C4-2B (cell line): ENCODE results near the gene MARCHF2.

ENCODE experiments used
- H3K27ac ChIP-seq: fragments of 450-650 bp; 2 replicates; pipeline ENCODE4 v1.5.1; 2017
- ZFX ChIP-seq: fragments of 450-650 bp; IDR thresholded peaks from 2 replicates; pipeline ENCODE4 v1.6.1; 2017
- TF ChIP-seq, protein P1 (sequence below): fragments of 450-650 bp; conservative IDR thresholded peaks from 2 replicates; pipeline ENCODE4 v1.5.1; 2017; ENCODE audit warnings: mild to moderate bottlenecking

MARCHF2 gene

DNA sequence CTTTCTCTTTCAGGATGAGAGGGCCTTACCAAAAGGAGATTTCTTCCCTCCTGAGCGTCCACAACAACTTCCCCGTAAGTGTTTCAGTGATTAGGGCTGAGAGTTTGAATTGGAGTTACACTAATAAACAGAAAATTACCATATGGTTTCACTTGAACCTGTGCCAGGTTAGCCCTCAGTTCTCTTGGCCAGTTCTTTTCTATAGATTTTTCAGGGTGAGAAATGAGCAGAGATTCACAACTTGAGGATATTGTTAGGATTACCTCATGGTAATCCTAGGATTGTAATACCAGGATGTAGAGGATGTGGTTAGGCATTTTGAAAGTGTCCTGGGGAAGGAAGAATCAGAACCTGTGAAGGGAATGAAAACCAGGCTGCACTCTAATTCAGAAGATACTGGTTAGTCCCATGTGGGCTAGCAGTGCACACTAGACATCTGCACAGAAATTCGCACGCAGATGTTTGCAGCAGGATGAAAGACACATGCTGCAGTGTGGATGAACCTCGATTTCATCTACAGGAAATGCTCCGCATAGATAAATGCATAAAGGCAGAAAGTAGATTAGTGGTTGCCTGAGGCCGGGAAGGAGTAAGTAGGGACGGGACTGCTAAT lies 55.8 kb downstream of the MARCHF2 start:
- no peak overlapping the region for H3K27ac ChIP-seq
- TF ChIP-seq, protein P1, sequence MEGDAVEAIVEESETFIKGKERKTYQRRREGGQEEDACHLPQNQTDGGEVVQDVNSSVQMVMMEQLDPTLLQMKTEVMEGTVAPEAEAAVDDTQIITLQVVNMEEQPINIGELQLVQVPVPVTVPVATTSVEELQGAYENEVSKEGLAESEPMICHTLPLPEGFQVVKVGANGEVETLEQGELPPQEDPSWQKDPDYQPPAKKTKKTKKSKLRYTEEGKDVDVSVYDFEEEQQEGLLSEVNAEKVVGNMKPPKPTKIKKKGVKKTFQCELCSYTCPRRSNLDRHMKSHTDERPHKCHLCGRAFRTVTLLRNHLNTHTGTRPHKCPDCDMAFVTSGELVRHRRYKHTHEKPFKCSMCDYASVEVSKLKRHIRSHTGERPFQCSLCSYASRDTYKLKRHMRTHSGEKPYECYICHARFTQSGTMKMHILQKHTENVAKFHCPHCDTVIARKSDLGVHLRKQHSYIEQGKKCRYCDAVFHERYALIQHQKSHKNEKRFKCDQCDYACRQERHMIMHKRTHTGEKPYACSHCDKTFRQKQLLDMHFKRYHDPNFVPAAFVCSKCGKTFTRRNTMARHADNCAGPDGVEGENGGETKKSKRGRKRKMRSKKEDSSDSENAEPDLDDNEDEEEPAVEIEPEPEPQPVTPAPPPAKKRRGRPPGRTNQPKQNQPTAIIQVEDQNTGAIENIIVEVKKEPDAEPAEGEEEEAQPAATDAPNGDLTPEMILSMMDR, result no peak
- TF ChIP-seq ZFX, result no peak

DNA sequence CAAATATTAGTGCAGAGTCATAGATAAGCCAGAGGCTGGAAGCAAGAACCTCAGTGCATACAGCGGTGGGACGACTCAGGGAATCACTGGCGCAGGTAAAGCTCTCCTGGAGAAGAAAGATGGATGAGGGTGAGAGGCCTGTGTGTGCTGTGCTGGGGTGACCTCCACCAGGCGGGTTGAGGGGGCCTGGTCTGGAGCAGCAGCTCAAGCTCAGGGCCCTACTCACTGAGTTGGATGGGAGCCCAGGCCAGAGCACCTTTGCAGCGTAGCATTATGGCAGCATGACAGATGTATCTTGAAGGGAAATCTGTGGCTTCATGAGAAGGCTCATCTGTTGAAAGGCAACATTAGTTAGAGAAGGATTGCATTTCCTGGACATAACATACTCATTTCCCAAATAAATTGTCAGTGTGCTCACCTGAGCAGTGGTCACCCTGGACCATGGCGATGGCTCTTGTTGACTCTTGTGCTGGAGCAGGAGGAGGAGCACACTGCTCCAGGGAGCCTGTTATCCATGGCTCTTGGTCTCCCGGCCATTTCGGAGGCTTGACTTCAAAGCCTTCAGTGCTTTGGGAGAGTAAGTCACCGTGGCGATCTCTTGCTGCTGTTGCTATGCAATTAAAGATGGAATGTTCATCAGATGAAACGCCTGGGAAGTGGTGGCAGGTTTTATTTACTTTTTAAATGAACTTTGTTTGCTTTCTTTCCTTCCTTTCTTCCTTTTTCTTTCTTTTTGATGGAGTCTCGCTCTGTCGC lies 56.7 kb downstream of the MARCHF2 start:
- no peak for TF ChIP-seq ZFX
- TF ChIP-seq, protein P1, result no peak
- no peak overlapping the region for H3K27ac ChIP-seq

DNA sequence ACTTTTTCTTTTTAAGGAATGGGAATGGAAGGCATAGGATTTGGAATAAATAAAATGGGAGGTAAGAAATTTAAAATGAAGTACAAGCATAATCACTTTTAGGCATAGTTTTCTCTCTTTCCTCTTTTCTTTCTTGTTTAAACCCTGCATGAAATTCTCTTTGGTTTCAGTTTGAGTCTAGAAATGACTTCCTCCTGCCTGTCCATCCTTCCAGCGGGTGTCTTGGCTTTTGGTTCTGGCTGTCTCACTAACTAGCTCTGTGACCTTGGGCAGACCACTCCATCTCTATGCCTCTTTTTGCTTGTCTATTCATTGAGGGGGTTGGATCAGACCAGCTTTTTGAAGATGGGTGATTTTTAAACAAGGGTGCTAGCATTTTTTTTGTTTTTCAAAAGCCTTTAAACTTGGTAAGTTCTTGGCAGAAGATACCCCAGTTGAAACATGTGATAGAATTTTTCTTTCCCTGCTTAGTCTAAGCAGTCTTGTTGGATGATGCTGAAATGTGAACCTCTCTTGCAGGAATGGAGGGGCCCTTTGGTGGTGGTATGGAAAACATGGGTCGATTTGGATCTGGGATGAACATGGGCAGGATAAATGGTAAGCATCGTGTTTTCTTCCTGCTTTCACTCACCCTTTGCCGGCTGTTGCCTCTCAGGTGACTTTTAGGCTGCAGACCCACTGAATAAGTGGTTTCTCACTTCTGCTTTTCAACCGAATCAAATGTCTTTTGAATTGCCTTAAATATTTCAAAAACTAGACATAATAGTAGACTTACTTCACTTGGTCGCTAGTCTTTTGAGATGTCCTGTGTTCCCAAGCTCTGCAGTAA lies 60.8 kb downstream of the MARCHF2 start:
- no peak overlapping the region for H3K27ac ChIP-seq
- TF ChIP-seq, protein P1, result no peak
- TF ChIP-seq ZFX, result no peak

DNA sequence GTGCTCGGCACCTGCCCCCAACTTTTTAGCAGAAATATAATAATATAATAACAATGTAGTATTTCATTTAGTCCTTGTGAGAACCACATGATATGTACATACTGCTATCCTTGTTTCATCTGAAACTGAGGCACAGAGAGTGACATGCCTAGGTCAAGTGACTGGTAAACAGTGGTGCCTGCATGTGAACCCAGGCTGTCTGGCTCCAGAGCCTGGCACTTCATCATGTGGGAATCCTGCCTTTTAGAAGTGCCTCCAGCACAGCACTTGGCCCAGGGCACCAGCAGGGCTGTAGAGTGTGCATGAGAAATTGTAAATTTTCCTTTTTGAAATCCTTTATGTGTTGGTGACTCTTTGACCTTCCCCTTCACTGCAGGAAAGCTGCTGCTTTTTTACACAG lies 61.9 kb downstream of the MARCHF2 start:
- TF ChIP-seq, protein P1, result no peak
- TF ChIP-seq ZFX, result no peak
- no peak overlapping the region for H3K27ac ChIP-seq

DNA sequence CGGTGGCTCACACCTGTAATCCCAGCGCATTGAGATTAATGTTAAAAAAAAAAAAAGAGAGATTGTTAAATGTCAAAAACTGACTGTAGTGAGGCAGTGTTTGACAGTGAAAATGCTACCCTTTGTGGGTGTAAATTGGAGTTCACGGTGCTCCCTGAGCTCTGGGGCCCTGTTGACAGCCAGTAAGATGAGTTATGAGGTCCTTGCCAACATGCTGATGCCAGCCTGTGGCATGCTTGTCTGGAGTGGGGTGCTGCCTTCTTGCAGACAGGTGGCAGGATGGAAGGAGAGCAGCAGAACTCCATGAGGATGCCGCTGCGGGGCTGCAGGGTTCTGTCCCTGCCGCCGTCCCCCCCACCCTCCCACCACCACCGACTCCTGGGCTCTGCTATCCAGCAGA lies 63.4 kb downstream of the MARCHF2 start:
- no peak overlapping the region for H3K27ac ChIP-seq
- TF ChIP-seq, protein P1, result no peak
- no peak for TF ChIP-seq ZFX

DNA sequence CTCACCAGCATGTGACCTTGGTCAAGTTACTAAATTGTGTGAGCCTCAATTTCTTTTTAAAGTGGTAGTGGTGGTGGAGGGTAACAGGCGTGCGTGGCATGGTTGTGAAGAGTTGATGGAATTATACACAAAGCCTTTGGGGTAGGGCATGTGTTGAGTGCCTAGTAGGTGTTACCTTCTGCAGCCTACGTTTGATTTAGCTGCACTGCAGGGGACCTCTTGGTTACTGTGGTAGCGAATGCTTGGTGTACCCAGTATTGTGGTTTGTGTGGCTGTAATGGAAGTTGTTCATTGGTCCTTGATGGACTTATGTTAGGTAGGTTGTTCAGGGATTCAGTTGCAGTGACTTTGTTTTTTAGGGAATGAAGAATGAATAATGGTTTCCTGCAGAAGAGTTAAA lies 64.8 kb downstream of the MARCHF2 start:
- no peak overlapping the region for H3K27ac ChIP-seq
- TF ChIP-seq ZFX, result no peak
- TF ChIP-seq, protein P1, result no peak

DNA sequence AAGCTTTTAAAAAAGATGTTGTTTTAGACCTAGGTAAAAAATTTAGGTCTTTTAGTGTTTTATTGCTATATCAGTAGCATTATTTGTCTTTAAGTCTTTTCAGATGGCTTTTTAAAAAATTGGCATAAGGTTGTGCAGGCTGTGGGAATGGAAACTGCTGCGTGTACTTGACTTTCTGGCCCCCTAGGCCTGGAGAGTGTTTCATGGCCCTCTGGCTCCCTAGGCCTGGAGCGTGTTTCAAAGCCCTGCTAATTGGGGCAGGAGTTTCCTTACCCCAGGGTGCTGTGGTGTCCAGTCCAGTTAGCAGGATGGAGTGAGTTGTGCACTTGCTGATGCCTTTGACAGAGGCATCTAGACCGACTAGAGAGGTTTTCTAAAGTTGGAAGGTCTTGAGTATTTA lies 65.5 kb downstream of the MARCHF2 start:
- H3K27ac ChIP-seq, result no peak overlapping the region
- TF ChIP-seq, protein P1, result no peak
- no peak for TF ChIP-seq ZFX
